ENCODE measurements around the gene G3BP2.
"Not testable (repeated sequence)": the region's sequence is repeated elsewhere in the genome, so short reads cannot be mapped to it uniquely, and the experiment has no call there.

The G3BP2 gene

DNA sequence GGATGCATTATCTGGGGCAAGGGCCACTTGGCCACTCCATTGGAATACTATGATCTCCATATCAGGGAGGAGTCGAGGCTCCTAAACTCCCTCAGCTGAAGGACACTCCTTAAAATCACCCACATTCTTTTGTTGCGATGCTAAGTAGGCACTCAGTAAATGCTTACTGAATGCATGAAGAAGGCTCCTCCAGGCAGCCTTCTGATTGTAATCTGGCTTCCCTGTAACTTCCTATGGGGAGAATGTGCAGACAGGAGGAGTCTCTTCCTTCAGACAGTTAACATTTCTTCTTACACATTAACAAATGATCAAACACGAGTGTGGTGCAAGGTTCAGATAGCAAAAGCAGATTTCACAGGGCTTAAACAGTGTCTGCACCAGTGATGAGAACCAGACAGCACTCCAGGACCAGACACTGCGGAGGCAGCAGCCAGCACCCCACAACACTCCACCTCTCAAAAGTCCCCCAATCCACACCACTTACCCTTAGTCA is 29.8 kb upstream of the G3BP2 start:
- no peaks in the 10 kb centered on the region for H3K27me3 ChIP-seq (replicated peaks)
- H3K4me3 ChIP-seq (ENCODE audit: low read depth, low read length) = no peak overlapping the region
- in situ Hi-C loops (cut with HindIII; ENCODE audit: low pct_ligation_motif_present, low sequenced_read_pairs) = no loop called here
- no peak overlapping the region for H3K27ac ChIP-seq
- no peaks in the 10 kb centered on the region for H3K36me3 ChIP-seq (replicated peaks)
- TF ChIP-seq, protein P1, sequence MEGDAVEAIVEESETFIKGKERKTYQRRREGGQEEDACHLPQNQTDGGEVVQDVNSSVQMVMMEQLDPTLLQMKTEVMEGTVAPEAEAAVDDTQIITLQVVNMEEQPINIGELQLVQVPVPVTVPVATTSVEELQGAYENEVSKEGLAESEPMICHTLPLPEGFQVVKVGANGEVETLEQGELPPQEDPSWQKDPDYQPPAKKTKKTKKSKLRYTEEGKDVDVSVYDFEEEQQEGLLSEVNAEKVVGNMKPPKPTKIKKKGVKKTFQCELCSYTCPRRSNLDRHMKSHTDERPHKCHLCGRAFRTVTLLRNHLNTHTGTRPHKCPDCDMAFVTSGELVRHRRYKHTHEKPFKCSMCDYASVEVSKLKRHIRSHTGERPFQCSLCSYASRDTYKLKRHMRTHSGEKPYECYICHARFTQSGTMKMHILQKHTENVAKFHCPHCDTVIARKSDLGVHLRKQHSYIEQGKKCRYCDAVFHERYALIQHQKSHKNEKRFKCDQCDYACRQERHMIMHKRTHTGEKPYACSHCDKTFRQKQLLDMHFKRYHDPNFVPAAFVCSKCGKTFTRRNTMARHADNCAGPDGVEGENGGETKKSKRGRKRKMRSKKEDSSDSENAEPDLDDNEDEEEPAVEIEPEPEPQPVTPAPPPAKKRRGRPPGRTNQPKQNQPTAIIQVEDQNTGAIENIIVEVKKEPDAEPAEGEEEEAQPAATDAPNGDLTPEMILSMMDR (IDR thresholded peaks at IDR 0.05; ENCODE audit: low read depth, low read length, missing control alignments) = no peak
- no peak for DNase-seq

DNA sequence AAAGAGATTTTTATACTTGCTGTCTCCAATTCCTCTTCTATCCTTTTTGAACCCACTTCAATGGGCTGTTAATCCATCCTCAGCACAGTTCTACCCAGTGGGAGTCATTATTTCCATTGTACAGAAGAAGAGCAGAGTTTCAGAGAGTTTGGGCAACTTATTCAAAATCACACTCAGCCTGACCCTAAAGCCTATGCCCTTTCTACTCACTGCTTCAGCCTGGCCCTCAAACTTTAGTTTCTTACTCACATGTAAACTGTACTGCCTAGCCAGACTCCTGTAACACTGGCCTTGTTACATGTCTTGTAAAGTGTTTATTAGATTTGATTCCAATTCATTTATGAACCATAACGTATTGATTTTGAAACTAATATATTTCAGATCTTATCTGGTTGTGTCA is 26.1 kb upstream of the G3BP2 start:
- in situ Hi-C loops (cut with HindIII; ENCODE audit: low pct_ligation_motif_present, low sequenced_read_pairs) = no loop called here
- TF ChIP-seq, protein P1 (IDR thresholded peaks at IDR 0.05; ENCODE audit: low read depth, low read length, missing control alignments) = no peak
- Histone ChIP-seq H3K27me3 (replicated peaks) (no peaks in the 10 kb centered on the region), H3K4me3 (ENCODE audit: low read depth, low read length) (no peak overlapping the region), H3K27ac (no peak overlapping the region), H3K36me3 (replicated peaks) (no peaks in the 10 kb centered on the region)
- no peak for DNase-seq

DNA sequence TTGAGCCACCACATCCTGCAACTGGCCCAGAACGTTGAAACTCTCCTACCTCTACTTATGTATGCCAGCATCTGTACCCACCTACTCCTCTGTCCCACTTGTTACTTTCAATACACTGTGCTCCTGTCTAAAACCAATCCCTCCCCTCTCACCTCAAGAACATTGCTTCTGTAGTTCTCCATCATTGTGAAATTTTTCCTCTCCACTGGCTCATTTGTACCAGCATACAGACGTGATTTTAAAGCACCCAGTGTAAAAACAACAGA is 25.7 kb upstream of the G3BP2 start:
- H3K27me3 ChIP-seq (replicated peaks) = no peaks in the 10 kb centered on the region
- no peak overlapping the region for H3K27ac ChIP-seq
- H3K4me3 ChIP-seq (ENCODE audit: low read depth, low read length) = no peak overlapping the region
- in situ Hi-C loops (cut with HindIII; ENCODE audit: low pct_ligation_motif_present, low sequenced_read_pairs) = no loop called here
- DNase-seq = no peak
- no peaks in the 10 kb centered on the region for H3K36me3 ChIP-seq (replicated peaks)
- TF ChIP-seq, protein P1 (IDR thresholded peaks at IDR 0.05; ENCODE audit: low read depth, low read length, missing control alignments) = no peak

DNA sequence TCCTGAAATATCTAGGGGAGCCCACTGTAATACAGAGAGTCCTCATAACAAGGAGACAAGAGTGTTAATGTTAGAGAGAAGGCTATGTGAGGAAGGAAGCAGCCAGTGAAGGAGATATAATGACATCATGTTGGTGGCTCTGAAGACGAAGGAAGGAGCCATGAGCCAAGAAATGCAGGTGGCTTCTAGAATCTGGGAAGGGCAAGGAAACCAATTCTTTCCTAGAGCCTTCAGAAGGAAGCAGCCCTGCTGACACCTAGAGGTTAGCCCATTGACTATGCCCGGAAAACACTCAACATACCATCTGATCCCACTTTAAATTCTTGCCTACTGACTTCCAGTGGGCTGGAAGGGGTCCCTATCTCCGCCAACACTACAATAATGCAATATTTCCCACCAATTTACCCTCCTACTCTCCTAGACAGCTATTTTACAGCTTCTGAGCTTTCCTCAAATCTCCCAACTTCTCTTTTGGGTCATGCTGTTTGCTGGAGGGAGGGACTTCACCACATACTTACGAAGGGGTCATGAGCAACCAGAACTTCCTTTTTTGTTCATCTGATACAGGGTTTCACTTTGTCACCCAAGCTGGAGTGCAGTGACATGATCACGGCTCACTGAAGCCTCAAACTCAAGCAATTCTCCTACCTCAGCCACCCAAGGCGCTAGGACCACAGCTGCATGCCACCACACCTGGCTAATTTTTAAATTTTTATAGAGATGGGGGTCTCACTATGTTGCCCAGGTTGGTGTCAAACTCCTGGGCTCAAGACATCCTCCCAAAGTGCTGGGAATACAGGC is 25.2 kb upstream of the G3BP2 start:
- no peaks in the 10 kb centered on the region for H3K27me3 ChIP-seq (replicated peaks)
- TF ChIP-seq, protein P1 (IDR thresholded peaks at IDR 0.05; ENCODE audit: low read depth, low read length, missing control alignments) = no peak
- no peak overlapping the region for H3K4me3 ChIP-seq (ENCODE audit: low read depth, low read length)
- no peak overlapping the region for H3K27ac ChIP-seq
- H3K36me3 ChIP-seq (replicated peaks) = no peaks in the 10 kb centered on the region
- in situ Hi-C loops (cut with HindIII; ENCODE audit: low pct_ligation_motif_present, low sequenced_read_pairs) = no loop called here
- no peak for DNase-seq

DNA sequence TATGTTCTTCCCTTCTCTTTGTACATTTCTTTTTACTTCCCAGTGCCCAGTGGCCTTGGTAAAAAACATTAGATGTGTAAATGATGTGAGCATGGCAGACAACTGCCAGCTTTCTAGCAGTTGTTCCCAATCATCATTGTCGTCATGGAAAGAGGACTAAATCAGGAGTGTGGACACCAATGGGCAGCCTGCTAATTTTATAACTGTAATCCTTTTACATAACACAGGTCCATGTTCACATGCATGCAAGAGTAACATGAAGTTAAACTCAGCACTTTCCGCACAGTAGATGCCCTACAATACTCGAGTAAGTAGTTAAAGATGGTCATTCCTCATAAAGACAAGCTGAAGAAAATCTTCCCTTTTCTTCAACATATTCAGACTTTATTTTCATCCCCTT is 23.4 kb upstream of the G3BP2 start:
- H3K36me3 ChIP-seq (replicated peaks) = no peaks in the 10 kb centered on the region
- in situ Hi-C loops (cut with HindIII; ENCODE audit: low pct_ligation_motif_present, low sequenced_read_pairs) = no loop called here
- TF ChIP-seq, protein P1 (IDR thresholded peaks at IDR 0.05; ENCODE audit: low read depth, low read length, missing control alignments) = no peak
- no peaks in the 10 kb centered on the region for H3K27me3 ChIP-seq (replicated peaks)
- H3K4me3 ChIP-seq (ENCODE audit: low read depth, low read length) = no peak overlapping the region
- DNase-seq = no peak
- H3K27ac ChIP-seq = no peak overlapping the region

DNA sequence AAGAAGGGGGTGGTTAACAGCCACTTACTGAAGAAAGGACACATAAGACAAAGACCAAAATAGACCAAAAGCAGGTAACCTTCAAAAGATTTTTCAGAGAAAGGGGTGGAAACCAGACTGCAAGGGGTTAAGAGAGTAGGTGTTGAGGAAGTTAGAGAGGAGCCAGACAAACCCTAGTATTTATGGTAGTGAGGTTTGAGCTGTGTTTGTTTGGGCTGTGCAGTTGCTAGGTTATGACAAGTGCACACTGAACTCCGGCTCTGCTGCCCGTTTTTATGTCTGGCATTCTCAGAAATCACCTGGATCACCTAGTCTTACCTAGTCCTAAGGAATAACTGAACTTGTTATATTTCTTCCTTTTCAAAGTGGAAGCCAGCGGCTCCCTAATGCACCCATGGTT is 22.9 kb upstream of the G3BP2 start:
- no peak for DNase-seq
- Histone ChIP-seq H3K36me3 (replicated peaks) (no peaks in the 10 kb centered on the region), H3K4me3 (ENCODE audit: low read depth, low read length) (no peak overlapping the region), H3K27ac (no peak overlapping the region), H3K27me3 (replicated peaks) (no peaks in the 10 kb centered on the region)
- TF ChIP-seq, protein P1 (IDR thresholded peaks at IDR 0.05; ENCODE audit: low read depth, low read length, missing control alignments) = no peak
- in situ Hi-C loops (cut with HindIII; ENCODE audit: low pct_ligation_motif_present, low sequenced_read_pairs) = no loop called here

DNA sequence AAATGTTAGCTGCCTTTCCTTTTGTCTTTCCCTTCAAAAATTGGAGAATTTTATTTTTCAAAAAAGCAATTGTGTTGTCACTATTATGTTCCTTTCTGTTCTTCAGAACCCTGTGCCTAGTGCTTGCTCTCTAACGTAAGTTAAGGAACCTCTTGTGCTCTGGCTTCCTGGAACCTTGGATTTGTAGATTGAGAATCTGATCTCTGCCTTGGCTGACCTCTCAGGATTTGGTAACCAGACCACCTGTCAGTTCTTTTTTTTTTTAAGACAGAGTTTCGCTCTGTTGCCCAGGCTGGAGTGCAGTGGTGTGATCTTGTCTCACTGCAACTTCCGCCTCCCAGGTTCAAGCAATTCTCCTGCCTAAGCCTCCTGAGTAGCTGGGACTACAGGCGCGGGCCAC is 18.9 kb upstream of the G3BP2 start:
- in situ Hi-C loops (cut with HindIII; ENCODE audit: low pct_ligation_motif_present, low sequenced_read_pairs); H3K27me3 ChIP-seq (replicated peaks); H3K4me3 ChIP-seq (ENCODE audit: low read depth, low read length); DNase-seq; H3K27ac ChIP-seq; H3K36me3 ChIP-seq (replicated peaks): not testable (repeated sequence)

DNA sequence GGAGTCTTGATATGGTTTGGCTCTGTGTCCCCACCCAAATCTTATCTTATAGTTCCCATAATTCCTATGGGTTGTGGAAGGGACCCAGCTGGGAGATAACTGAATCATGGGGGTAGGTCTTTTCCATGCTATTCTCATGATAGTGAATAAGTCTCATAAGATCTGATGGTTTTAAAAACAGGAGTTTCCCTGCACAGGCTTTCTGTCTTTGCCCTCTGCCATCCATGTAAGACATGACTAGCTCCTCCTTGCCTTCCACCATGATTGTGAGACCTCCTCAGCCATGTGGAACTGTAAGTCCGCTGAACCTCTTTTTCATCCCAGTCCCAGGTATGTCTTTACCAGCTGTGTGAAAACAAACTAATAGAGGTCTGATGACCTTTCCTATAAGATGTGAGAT is 13.9 kb upstream of the G3BP2 start:
- H3K27ac ChIP-seq; H3K4me3 ChIP-seq (ENCODE audit: low read depth, low read length); H3K27me3 ChIP-seq (replicated peaks); H3K36me3 ChIP-seq (replicated peaks); in situ Hi-C loops (cut with HindIII; ENCODE audit: low pct_ligation_motif_present, low sequenced_read_pairs); DNase-seq: not testable (repeated sequence)
